Measurements from ENCODE around the gene TEX11.
"Not testable (repeated sequence)": the region's sequence is repeated elsewhere in the genome, so short reads cannot be mapped to it uniquely, and the experiment has no call there.

- not testable (repeated sequence) for TF ChIP-seq EZH2phosphoT487 (IDR thresholded peaks at IDR 0.05; ENCODE audit: borderline replicate concordance); CTCF (conservative IDR thresholded peaks at IDR 0.05; ENCODE audit: low read length)
Observed at GRCh38 chrX:70569922-70570576, 338.5 kb downstream of the TEX11 start.
